Breast epithelium (tissue), 4 donors: ENCODE results near the gene CIRBP. TPM values are rescaled to one million over a fixed set of nuclear protein-coding genes. Genes with fewer than 3 reads are reported as not detected.

ENCODE experiments used
- DNase-seq, 2 donors: peaks; one replicate each; pipeline ENCODE4 v3.0.0-alpha.2; 2019; ENCODE audit warnings: low spot score in 2 of 2
- H3K27ac ChIP-seq, 2 donors: fragments of 200-600 bp; sonication (generic) in 1 of 2; one replicate each; pipeline ENCODE4 v1.5.1; 2016 to 2019; ENCODE audit warnings: mild to moderate bottlenecking in 1 of 2
- H3K27me3 ChIP-seq, 2 donors: fragments of 200-600 bp; sonication (generic) in 1 of 2; one replicate each; pipeline versions ENCODE4 v1.5.1 to v1.6.0; 2017 to 2019; ENCODE audit warnings: control low read depth in 1 of 2, mild to moderate bottlenecking in 1 of 2
- H3K36me3 ChIP-seq: fragments of 200-600 bp; one replicate; pipeline ENCODE4 v1.5.1; 2019
- H3K4me1 ChIP-seq, 2 donors: fragments of 200-600 bp; sonication (generic); one replicate each; pipeline ENCODE4 v1.5.1; 2016 to 2019; ENCODE audit warnings: control low read depth in 1 of 2
- H3K4me3 ChIP-seq, 3 donors: fragments of 200-600 bp; sonication (generic); 1 replicate in 2 of 3; 2 replicates in 1 of 3; pipeline ENCODE4 v1.5.1; 2016 to 2019; ENCODE audit warnings: mild to moderate bottlenecking in 3 of 3, moderate library complexity in 2 of 3
- H3K9me3 ChIP-seq, 2 donors: fragments of 200-600 bp; sonication (generic) in 1 of 2; one replicate each; pipeline ENCODE4 v1.5.1; 2016 to 2019; ENCODE audit warnings: control low read depth in 1 of 2
- CTCF ChIP-seq, 3 donors: fragments of 450-650 bp; IDR thresholded peaks; one replicate each; pipeline ENCODE4 v1.5.1; 2016 to 2017; ENCODE audit warnings: antibody characterized with exemption in 3 of 3, mild to moderate bottlenecking in 3 of 3, moderate library complexity in 3 of 3
- POLR2A ChIP-seq: fragments of 450-650 bp; IDR thresholded peaks from one replicate; pipeline ENCODE4 v1.6.1; 2016; ENCODE audit warnings: antibody characterized with exemption, mild to moderate bottlenecking, moderate library complexity
- POLR2AphosphoS5 ChIP-seq, 3 donors: sonication (generic); formaldehyde crosslinking; IDR thresholded peaks; one replicate each; pipeline ENCODE4 v1.6.1; 2017; ENCODE audit warnings: antibody characterized with exemption in 3 of 3
- intact Hi-C: fragments of 100-400 bp; cut with DNase I; formaldehyde crosslinking; loops from one replicate; pipeline ENCODE4 v1.15.1; 2023; ENCODE audit warnings: low total_unique reads
- total RNA-seq, 3 donors: library from RNA; depleted of rRNA; stranded (reverse); fragments of >200 nt; gene quantifications; one replicate each; pipeline ENCODE4 v1.1.0, GENCODE V29; 2016

The CIRBP gene
- total RNA-seq, 3 donors from 2014 or later: 458 to 758 (median 656) TPM

- intact Hi-C loops: loop anchor here (5.0 kb wide), 1 partner anchor 1532 kb away; the partner anchor contains the start of gene SGTA
- no peak for DNase-seq
- H3K36me3 ChIP-seq: peaks cover 3% of the 10 kb centered on the region
- no peaks in the 10 kb centered on the region for H3K27me3 ChIP-seq
- no peak for TF ChIP-seq POLR2AphosphoS5 (IDR thresholded peaks at IDR 0.05)
- TF ChIP-seq POLR2A: no peak
- TF ChIP-seq CTCF (IDR thresholded peaks at IDR 0.05): no peak
- H3K4me1 ChIP-seq: peaks cover 24 to 31% of the 10 kb centered on the region in 2 donors
- H3K27ac ChIP-seq: peak overlapping the region; percentile 99
- peak overlapping the region; percentile 83 to 97 (median 94) for H3K4me3 ChIP-seq
- H3K9me3 ChIP-seq: no peaks in the 10 kb centered on the region
These were observed 19.1 kb upstream of the CIRBP start for GRCh38 chr19:1249990-1250436.

GRCh38 chr19:1250437-1251260, 18.5 kb upstream of the CIRBP start:
- Histone ChIP-seq H3K9me3 (no peaks in the 10 kb centered on the region), H3K27me3 (no peaks in the 10 kb centered on the region), H3K4me3 (peak overlapping the region; percentile 83 to 97 (median 94)), H3K27ac (peak overlapping the region; percentile 99), H3K36me3 (peaks cover 9% of the 10 kb centered on the region), H3K4me1 (peaks cover 20 to 24% of the 10 kb centered on the region in 2 donors)
- intact Hi-C loops: no loop called here
- TF ChIP-seq CTCF (IDR thresholded peaks at IDR 0.05) (no peak), POLR2AphosphoS5 (IDR thresholded peaks at IDR 0.05) (peak in 1 of 3 donors; percentile 32), POLR2A (no peak)
- DNase-seq: no peak

GRCh38 chr19:1251330-1252220, 17.6 kb upstream of the CIRBP start:
- DNase-seq: peak in 1 of 2 donors; percentile 79
- intact Hi-C loops: no loop called here
- peaks cover 19 to 20% of the 10 kb centered on the region in 2 donors for H3K4me1 ChIP-seq
- peak overlapping the region; percentile 99 for H3K27ac ChIP-seq
- no peaks in the 10 kb centered on the region for H3K27me3 ChIP-seq
- peaks cover 11% of the 10 kb centered on the region for H3K36me3 ChIP-seq
- TF ChIP-seq POLR2AphosphoS5 (IDR thresholded peaks at IDR 0.05): peak in 2 of 3 donors; percentile 13 to 38
- no peak for TF ChIP-seq CTCF (IDR thresholded peaks at IDR 0.05)
- no peak for TF ChIP-seq POLR2A
- H3K9me3 ChIP-seq: no peaks in the 10 kb centered on the region
- H3K4me3 ChIP-seq: peak overlapping the region; percentile 83 to 97 (median 94)

GRCh38 chr19:1252221-1252820, 16.8 kb upstream of the CIRBP start:
- Histone ChIP-seq H3K36me3 (peaks cover 11% of the 10 kb centered on the region), H3K4me3 (peak overlapping the region; percentile 83 to 97 (median 94)), H3K27ac (peak overlapping the region; percentile 99), H3K4me1 (peaks cover 19 to 20% of the 10 kb centered on the region in 2 donors), H3K27me3 (no peaks in the 10 kb centered on the region), H3K9me3 (no peaks in the 10 kb centered on the region)
- intact Hi-C loops: no loop called here
- peak; percentile 91 to 96 for DNase-seq
- TF ChIP-seq POLR2AphosphoS5 (IDR thresholded peaks at IDR 0.05) (peak; percentile 69 to 91 (median 74)), POLR2A (no peak)

GRCh38 chr19:1252821-1253513, 16.2 kb upstream of the CIRBP start:
- Histone ChIP-seq H3K27me3 (no peaks in the 10 kb centered on the region), H3K4me3 (peak overlapping the region; percentile 83 to 97 (median 94)), H3K36me3 (peaks cover 11% of the 10 kb centered on the region), H3K9me3 (no peaks in the 10 kb centered on the region), H3K27ac (peak overlapping the region; percentile 99), H3K4me1 (peaks cover 15 to 16% of the 10 kb centered on the region in 2 donors)
- DNase-seq: peak; percentile 90 to 93
- peak in 2 of 3 donors; percentile 53 to 66 for TF ChIP-seq POLR2AphosphoS5 (IDR thresholded peaks at IDR 0.05)
- TF ChIP-seq POLR2A: no peak
- TF ChIP-seq CTCF (IDR thresholded peaks at IDR 0.05): peak in 1 of 3 donors; percentile 20
- intact Hi-C loops: no loop called here
